C1 segment of cervical spinal cord (tissue), 14 donors: ENCODE data around the gene WFDC6.
"Not testable (repeated sequence)": the region's sequence is repeated elsewhere in the genome, so short reads cannot be mapped to it uniquely, and the experiment has no call there.

Source experiments
- DNase-seq, 14 donors: peaks; one replicate each; lab custom pipeline; 2025; lab: John Stamatoyannopoulos, UW

Gene WFDC6

DNA sequence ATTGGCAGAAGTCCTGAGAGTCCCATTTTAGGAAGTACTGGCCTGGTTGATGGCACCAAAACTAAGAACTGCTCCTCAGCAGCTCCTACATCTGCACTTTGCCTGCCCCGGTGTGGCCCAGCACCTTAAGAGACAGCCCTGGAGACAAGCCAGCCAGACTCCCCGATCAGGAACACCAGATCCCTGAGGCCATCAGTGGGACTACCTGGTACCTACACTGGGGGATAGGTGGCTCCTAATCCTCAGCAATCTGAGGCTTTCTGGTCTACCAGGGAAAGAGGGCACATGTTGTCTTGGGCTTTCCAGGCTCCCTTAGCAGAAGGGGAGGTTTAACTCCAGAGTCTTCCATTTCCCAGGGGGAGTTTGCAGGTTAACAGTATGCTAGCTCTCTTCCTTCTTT, at the start of gene WFDC6:
TSS of gene WFDC6 (minus strand) at position 101 of the 400 bp plus-strand sequence. CDS start at position 26, 75 bp downstream.
- no peak for DNase-seq

DNA sequence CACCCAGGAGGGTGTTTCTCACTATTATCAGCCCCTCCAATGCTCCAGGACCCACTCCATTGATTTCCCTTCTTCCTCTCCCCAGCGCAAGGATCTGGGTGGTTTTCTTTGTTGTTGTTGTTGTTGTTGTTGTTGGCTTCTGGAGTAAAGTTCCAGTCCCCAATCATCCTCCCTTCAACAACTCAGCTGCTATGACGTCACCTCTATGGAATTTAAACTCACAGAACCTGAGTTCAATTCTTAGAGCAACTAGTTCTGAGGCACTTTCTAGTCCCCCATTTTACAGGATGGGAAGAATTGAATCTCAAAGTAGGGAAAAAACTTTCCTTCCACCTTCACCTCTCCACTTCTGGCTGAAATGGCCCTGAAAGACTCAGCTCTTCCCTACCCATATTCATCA, 49.5 kb upstream of the WFDC6 start:
- no peak for DNase-seq

- not testable (repeated sequence) for DNase-seq
Observed at GRCh38 chr20:45585986-45586385, 46.7 kb upstream of the WFDC6 start.

- DNase-seq, result not testable (repeated sequence)
Observed at GRCh38 chr20:45584294-45584693, 45.0 kb upstream of the WFDC6 start.

- DNase-seq, result no peak
Observed at GRCh38 chr20:45583502-45583901, 44.2 kb upstream of the WFDC6 start.

DNA sequence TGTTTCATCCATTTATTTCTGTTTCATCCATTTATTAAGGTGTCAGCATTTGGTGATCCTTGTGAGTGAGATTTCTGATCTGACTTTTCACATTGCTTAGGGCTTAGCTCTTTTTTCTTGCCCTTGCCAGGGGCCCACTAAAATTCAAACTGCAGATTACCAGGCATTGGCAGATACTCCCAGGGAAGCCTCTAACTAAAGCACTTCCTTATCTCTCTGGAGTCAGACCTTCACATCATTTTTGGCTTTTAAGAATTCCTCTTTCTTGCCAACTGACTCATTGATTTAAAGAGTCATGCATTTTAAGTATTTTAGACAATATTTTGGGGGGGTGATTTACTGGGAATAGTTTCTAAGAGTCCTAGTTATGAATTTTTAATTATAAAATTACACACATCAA, 42.4 kb upstream of the WFDC6 start:
- no peak for DNase-seq

DNA sequence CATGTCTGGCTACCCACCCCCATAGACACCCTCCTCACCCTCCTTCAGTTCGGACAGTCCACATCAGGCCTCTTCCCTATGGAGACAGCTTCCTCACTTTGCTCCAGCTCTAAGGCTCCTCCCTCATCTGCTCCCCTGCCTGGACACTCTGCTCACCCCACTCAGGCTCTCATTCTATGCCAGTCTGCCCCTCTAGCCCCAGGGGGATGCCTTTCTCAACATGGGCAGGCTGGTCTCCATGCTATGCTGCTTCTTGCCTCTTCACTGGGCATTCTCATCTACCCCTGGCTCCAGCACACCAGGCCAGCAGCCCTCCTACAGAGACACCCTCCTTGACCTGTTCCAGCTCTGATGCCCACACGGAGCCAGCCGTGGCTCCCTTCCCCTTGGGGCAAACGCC, 39.9 kb upstream of the WFDC6 start, which contains the start of gene WFDC8:
TSS of gene WFDC8 (minus strand) at position 101 of the 400 bp plus-strand sequence. CDS start at position 64, 37 bp downstream.
- no peak for DNase-seq

DNA sequence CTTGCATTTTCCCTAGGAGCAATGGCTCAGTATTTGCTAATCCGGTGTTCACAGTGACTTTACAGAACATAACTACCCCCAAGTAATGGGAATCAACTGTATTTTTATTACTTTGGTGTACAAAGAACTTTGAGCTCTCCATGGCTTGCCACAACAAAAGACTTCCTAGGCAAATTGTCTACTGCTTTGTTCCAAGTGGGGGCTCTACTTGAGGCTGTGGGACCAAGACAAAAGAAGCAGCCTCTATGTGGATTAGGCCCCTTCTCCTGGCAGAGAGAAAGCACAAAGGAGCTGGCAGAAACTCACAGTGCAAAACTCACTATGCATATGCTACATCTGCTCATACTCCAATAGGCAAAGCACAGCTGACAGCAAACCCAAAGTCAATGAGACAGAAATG, 38.9 kb upstream of the WFDC6 start:
- DNase-seq, result no peak

DNA sequence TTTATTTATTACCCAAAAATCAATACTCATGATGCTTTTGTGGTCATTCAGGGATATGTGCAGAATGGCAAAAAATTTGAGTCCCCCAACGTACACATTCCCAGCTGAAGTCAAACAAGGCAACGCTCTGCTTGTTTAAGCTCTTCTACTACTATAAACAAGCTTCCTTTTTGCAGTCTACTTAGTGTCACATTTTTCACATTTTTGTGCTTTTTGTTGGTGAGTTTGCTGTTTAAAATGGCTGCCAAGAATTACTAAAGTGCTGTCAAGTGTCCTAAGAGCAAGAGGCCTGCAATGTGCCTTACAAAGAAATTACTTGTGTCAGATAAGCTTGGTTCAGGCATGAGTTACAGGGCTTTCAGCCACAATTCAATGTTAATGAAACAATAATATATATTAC, 37.7 kb upstream of the WFDC6 start:
- no peak for DNase-seq

GRCh38 chr20:45575931-45576330, 36.6 kb upstream of the WFDC6 start:
- no peak for DNase-seq

DNA sequence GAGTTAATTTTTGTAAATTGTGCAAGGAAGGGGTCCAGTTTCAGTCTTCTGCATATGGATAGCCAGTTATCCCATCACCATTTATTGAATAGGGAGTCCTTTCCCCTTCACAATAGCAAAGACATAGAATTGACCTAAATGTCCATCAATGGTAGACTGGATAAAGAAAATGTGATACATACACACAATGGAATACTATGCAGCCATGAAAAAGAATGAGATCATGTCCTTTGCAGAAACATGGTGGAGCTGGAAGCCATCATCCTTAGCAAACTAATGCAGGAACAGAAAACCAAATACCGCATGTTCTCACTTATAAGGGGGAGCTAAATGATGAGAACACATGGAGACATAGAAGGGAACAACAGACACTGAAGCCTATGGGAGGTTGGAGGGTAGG, 30.4 kb upstream of the WFDC6 start:
- not testable (repeated sequence) for DNase-seq

- no peak for DNase-seq
Observed at GRCh38 chr20:45564760-45565276, 25.5 kb upstream of the WFDC6 start.

DNA sequence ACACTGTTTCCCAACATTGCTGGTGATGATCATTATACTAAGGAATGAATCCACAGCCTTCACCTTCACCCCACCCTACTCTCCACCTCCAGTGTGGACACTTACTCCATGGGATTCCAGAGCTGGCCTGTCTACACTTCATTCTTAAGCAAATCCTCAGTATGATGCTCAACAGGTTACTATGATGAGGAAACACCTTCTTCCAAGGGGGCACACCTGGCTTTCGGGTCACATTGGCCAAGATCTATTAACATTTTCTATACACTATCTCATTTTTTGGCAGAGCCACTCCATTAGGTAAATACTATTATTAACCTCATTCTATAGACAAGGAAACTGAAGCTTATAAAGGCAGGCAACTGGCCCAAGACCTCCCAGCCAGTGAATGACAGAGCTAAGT, 15.9 kb upstream of the WFDC6 start:
- DNase-seq, result no peak

DNA sequence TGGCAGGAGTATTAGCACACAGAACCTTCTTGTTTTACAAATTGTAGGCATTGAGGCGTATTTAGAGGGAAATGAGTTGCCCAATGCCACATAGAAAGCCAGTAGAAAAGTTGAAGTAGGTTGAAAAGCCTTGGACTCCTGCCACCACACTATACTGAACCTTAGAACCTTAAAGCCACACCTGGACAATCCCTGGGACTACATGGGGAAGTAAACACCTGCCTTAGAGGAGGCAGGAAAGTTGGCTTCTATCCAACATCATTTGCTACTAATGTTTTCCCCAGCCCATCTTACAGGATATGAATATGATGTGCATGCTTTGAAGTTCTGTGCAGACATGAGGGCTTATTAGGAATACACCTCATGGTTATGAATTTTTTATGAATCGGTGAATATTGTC, 13.2 kb upstream of the WFDC6 start:
- no peak for DNase-seq

GRCh38 chr20:45550765-45551164, 11.5 kb upstream of the WFDC6 start:
- no peak for DNase-seq

- DNase-seq, result no peak
Observed at GRCh38 chr20:45548410-45548809, 9.1 kb upstream of the WFDC6 start.

DNA sequence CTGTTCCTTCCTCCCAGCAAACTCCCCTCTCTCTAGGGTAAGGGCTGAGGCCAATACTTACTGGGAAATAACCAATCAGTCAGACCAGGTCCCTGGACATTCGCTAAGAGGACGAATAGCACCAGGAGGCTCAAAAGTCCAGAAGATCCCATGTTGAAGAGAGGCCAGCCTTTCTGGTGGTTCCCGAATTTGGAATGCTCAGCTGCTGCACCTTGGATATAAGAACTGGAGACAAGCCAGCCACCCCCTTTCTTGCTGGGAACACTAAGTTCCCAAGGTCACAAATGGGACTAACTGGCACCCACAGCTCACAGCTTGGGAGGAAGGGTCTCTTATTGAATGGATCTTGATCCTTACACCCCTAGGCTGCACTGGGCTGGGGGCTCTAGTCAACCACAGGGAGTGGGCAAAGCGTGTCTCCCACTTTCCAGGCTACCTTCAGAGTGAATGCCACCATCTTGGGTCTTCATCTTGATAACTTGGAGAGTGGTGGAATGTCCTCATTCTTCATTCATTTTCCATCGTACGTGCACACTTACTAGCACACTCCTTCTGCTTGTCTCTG, 8.0 kb upstream of the WFDC6 start, which contains the start of gene EPPIN:
TSS of gene EPPIN (minus strand) at position 196 of the 565 bp plus-strand sequence. CDS start at position 152, 44 bp downstream.
- DNase-seq, result no peak

DNA sequence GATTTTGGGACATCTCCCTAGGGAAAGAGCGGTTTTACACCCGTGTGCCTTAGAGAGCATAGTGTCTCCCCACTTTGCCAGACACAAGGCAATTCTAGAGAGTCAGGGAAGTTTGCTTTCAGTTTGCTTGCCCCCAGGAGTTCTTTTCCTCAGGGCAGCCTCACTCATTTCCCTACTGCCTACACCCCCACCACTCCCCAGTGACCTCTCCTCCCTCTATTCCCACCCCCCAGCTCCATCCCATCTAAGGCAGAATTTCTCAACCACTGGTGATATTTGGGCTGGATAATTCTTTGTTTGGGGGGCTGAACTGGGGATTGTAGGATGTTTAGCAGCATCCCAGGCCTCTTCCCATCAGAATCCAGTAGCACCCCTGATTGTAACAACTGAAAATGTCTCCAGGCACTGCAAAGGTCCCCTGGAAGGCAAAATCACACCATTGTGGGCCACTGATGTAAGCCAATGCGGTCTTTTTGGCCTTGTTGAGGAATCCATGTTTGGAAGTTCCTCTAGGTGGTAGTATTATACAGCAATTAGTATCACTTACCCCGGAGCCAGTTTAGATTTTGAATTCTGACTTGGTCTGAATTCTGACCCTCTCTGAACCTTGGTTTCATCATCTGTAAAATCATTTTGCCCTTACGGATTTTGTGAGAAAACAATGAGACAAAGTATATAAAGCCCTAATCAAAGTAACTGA, 6.6 kb upstream of the WFDC6 start:
- DNase-seq, result no peak

DNA sequence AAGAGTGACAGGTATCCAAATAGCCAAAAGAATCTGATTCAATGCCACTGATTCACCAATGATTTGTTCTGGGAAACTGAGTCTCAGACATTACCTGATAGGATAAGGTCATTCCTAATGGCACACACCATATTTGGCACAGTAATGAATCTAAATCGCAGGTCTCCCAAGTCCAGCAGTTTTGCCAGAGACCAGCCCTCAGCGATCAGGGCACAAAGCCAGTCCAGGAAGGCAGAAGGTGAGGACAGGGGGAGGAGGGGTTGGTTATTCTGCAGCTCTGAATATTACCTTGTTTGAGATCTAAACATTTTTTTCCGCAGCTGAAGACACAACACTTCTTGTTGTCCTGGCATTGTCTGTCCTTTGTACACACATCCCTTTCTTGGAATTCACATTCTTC, 6.1 kb upstream of the WFDC6 start:
- DNase-seq, result no peak

DNA sequence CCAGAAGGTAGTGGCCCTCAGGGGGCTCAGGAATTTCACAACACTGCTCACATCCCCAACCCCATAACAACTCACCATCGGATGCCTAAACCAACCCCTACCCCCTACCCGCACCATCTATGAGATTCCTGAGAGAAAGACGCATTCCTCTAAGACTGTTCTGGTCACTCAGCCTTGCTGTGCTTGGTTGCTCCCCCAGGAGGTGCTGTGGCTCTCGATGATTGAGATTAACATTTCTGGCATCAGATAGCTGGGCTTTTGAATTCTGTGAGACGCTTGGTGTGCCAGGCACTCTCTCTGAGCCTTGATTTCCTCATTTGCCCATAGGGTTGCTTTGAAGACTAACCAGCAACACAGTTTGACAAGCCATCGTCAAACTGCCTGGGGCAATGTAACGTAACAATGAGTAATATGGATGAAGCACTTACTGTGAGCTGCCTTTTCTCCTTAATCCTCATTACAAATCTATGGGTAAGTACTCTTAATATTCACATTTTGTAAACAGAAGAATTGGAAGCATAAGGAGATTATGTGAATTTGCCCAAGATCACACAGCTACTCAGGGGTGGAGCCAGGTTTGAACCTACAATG, 978 bp downstream of the WFDC6 start:
- DNase-seq, result no peak

DNA sequence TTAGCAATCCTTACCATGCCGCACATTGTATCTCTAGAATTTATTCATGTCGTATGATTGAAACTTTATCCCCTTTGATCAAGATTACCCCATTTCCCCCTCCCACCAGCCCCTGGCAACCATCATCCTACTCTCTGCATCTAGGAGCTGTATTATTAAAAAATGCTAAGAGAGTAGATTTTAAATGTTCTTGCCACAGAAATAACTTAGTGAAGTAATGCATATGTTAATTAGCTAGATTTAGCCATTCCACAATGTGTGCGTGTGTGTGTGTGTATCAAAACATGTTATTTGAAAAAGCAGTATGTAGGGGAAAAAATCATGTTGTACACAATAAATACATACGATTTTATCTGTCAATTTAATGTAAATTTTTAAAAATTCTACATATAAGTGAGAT, 12.0 kb downstream of the WFDC6 start:
- no peak for DNase-seq

GRCh38 chr20:45523821-45524220, 15.5 kb downstream of the WFDC6 start:
- DNase-seq, result no peak

DNA sequence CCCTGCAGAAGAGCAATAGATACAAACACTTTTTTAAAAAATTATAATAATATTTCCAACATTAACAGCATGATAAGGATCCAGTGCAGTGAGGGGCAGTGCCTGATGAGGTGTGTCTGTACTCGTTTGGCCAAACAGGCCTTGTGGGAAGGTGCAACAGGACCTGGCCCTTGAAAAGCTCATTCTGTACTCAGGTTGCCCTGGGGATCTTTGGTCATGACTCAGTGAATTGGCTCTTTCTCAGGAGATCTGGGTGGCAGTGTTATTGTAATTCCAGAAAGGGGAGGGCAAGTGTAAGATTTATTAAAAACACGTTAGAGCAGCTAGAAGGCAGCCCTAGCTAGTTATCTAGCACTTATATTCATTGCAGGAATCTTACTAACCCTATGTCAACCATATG, 21.0 kb downstream of the WFDC6 start:
- DNase-seq, result no peak
